Kidney epithelial cell (primary cell): ENCODE results near the gene DISP1. TPM values are rescaled to one million over a fixed set of nuclear protein-coding genes. Genes with fewer than 3 reads are reported as not detected.

Source experiments
- DNase-seq: peaks from one replicate; pipeline ENCODE4 v3.0.0-alpha.2; 2010; ENCODE audit warnings: low read depth
- H3K27me3 ChIP-seq: 2 replicates; pipeline ENCODE4 v1.6.0; 2011; ENCODE audit warnings: low read length; ENCODE audit not compliant: control insufficient read depth, insufficient read depth
- H3K36me3 ChIP-seq: 2 replicates; pipeline ENCODE4 v1.5.1; 2011; ENCODE audit warnings: low read length; ENCODE audit not compliant: control insufficient read depth, insufficient read depth
- H3K4me3 ChIP-seq: 2 replicates; pipeline ENCODE4 v1.5.1; 2011; ENCODE audit warnings: low read depth, mild to moderate bottlenecking, control low read depth, low read length
- CTCF ChIP-seq: IDR thresholded peaks from 2 replicates; pipeline ENCODE4 v1.5.1; 2011; ENCODE audit warnings: mild to moderate bottlenecking, moderate library complexity, low read length, control low read depth, inconsistent platforms; ENCODE audit not compliant: insufficient read depth, poor library complexity, severe bottlenecking
- total RNA-seq: library from RNA; depleted of rRNA; stranded (reverse); fragments of >200 nt; gene quantifications from 2 replicates; pipeline ENCODE4 v1.2.3, GENCODE V29; 2015

The DISP1 gene
- total RNA-seq, 1 donor from 2014 or later = 4.7 TPM

GRCh38 chr1:222798975-222799374, 15.9 kb upstream of the DISP1 start:
- no peaks in the 10 kb centered on the region for H3K36me3 ChIP-seq
- no peaks in the 10 kb centered on the region for H3K27me3 ChIP-seq
- H3K4me3 ChIP-seq = no peak overlapping the region
- TF ChIP-seq CTCF = no peak
- DNase-seq = no peak

GRCh38 chr1:222801067-222801466, 13.8 kb upstream of the DISP1 start:
- no peak for TF ChIP-seq CTCF
- no peak for DNase-seq
- Histone ChIP-seq H3K4me3 (no peak overlapping the region), H3K27me3 (no peaks in the 10 kb centered on the region), H3K36me3 (no peaks in the 10 kb centered on the region)

- H3K27me3 ChIP-seq = no peaks in the 10 kb centered on the region
- H3K36me3 ChIP-seq = no peaks in the 10 kb centered on the region
- H3K4me3 ChIP-seq = no peak overlapping the region
- no peak for TF ChIP-seq CTCF
- no peak for DNase-seq
Measured at GRCh38 chr1:222811671-222812070, 3.2 kb upstream of the DISP1 start.

- Histone ChIP-seq H3K36me3 (no peaks in the 10 kb centered on the region), H3K27me3 (no peaks in the 10 kb centered on the region), H3K4me3 (peak overlapping the region; percentile 59)
- no peak for TF ChIP-seq CTCF
- DNase-seq = no peak
Measured at GRCh38 chr1:222813866-222814535, 838 bp upstream of the DISP1 start.

- Histone ChIP-seq H3K27me3 (no peaks in the 10 kb centered on the region), H3K4me3 (peak overlapping the region; percentile 59), H3K36me3 (no peaks in the 10 kb centered on the region)
- TF ChIP-seq CTCF = no peak
- DNase-seq = no peak
Measured at GRCh38 chr1:222815440-222815765, 564 bp downstream of the DISP1 start.

GRCh38 chr1:222817529-222817928, 2.7 kb downstream of the DISP1 start:
- Histone ChIP-seq H3K27me3 (no peaks in the 10 kb centered on the region), H3K4me3 (no peak overlapping the region), H3K36me3 (no peaks in the 10 kb centered on the region)
- DNase-seq = peak; percentile 92
- no peak for TF ChIP-seq CTCF
